ENCODE results near the gene MTARC2.

MTARC2 gene

GRCh38 chr1:220797044-220797443, 48.9 kb downstream of the MTARC2 start:
- in situ Hi-C loops (cut with HindIII; ENCODE audit: low sequenced_read_pairs): no loop called here

GRCh38 chr1:220797553-220797952, 49.4 kb downstream of the MTARC2 start:
- in situ Hi-C loops (cut with HindIII; ENCODE audit: low sequenced_read_pairs): no loop called here

- in situ Hi-C loops (cut with HindIII; ENCODE audit: low sequenced_read_pairs): no loop called here
These were observed 50.2 kb downstream of the MTARC2 start for GRCh38 chr1:220798338-220798737.

GRCh38 chr1:220800262-220800661, 52.1 kb downstream of the MTARC2 start:
- in situ Hi-C loops (cut with HindIII; ENCODE audit: low sequenced_read_pairs): no loop called here

GRCh38 chr1:220803401-220804201, 55.5 kb downstream of the MTARC2 start:
- in situ Hi-C loops (cut with HindIII; ENCODE audit: low sequenced_read_pairs): no loop called here

- in situ Hi-C loops (cut with HindIII; ENCODE audit: low sequenced_read_pairs): no loop called here
These were observed 56.1 kb downstream of the MTARC2 start for GRCh38 chr1:220804202-220804586.

- in situ Hi-C loops (cut with HindIII; ENCODE audit: low sequenced_read_pairs): no loop called here
These were observed 58.3 kb downstream of the MTARC2 start for GRCh38 chr1:220806408-220806807.

- in situ Hi-C loops (cut with HindIII; ENCODE audit: low sequenced_read_pairs): no loop called here
These were observed 59.6 kb downstream of the MTARC2 start for GRCh38 chr1:220807726-220808125.

GRCh38 chr1:220808345-220809186, 60.4 kb downstream of the MTARC2 start:
- in situ Hi-C loops (cut with HindIII; ENCODE audit: low sequenced_read_pairs): no loop called here

- in situ Hi-C loops (cut with HindIII; ENCODE audit: low sequenced_read_pairs): no loop called here
These were observed 61.0 kb downstream of the MTARC2 start for GRCh38 chr1:220809187-220809550.

GRCh38 chr1:220809704-220810103, 61.6 kb downstream of the MTARC2 start:
- in situ Hi-C loops (cut with HindIII; ENCODE audit: low sequenced_read_pairs): no loop called here

GRCh38 chr1:220810179-220810653, 62.1 kb downstream of the MTARC2 start:
- in situ Hi-C loops (cut with HindIII; ENCODE audit: low sequenced_read_pairs): no loop called here

- in situ Hi-C loops (cut with HindIII; ENCODE audit: low sequenced_read_pairs): no loop called here
These were observed 62.8 kb downstream of the MTARC2 start for GRCh38 chr1:220810963-220811362.

GRCh38 chr1:220811695-220812094, 63.6 kb downstream of the MTARC2 start:
- in situ Hi-C loops (cut with HindIII; ENCODE audit: low sequenced_read_pairs): no loop called here

GRCh38 chr1:220812308-220812707, 64.2 kb downstream of the MTARC2 start:
- in situ Hi-C loops (cut with HindIII; ENCODE audit: low sequenced_read_pairs): no loop called here

- in situ Hi-C loops (cut with HindIII; ENCODE audit: low sequenced_read_pairs): no loop called here
These were observed 64.9 kb downstream of the MTARC2 start for GRCh38 chr1:220813013-220813412.

GRCh38 chr1:220815409-220815808, 67.3 kb downstream of the MTARC2 start:
- in situ Hi-C loops (cut with HindIII; ENCODE audit: low sequenced_read_pairs): loop anchor here (5.0 kb wide), 2 partner anchors 72 to 622 kb away; no protein-coding TSS in a partner anchor

- in situ Hi-C loops (cut with HindIII; ENCODE audit: low sequenced_read_pairs): loop anchor here (5.0 kb wide), 2 partner anchors 69 to 619 kb away; no protein-coding TSS in a partner anchor
These were observed 69.8 kb downstream of the MTARC2 start for GRCh38 chr1:220817907-220818306.

GRCh38 chr1:220818421-220819173, 70.5 kb downstream of the MTARC2 start:
- in situ Hi-C loops (cut with HindIII; ENCODE audit: low sequenced_read_pairs): loop anchor here (5.0 kb wide), 2 partner anchors 69 to 619 kb away; no protein-coding TSS in a partner anchor

GRCh38 chr1:220819467-220820026, 71.4 kb downstream of the MTARC2 start:
- in situ Hi-C loops (cut with HindIII; ENCODE audit: low sequenced_read_pairs): loop anchor here (5.0 kb wide), 2 partner anchors 68 to 618 kb away; no protein-coding TSS in a partner anchor
